Right atrium auricular region (tissue), 2 donors: ENCODE data around the gene SIGMAR1. TPM values are rescaled to one million over a fixed set of nuclear protein-coding genes. Genes with fewer than 3 reads are reported as not detected.
A peak's percentile ranks its signal among the peaks of the same experiment; 100 is the strongest.

Experiments
- DNase-seq: peaks from one replicate; pipeline ENCODE4 v3.0.0-alpha.2; 2019; ENCODE audit warnings: low spot score
- H3K27ac ChIP-seq, 2 donors: fragments of 200-600 bp; sonication (generic); 1 replicate in 1 of 2; 2 replicates in 1 of 2; pipeline ENCODE4 v1.5.1; 2016 to 2019
- H3K27me3 ChIP-seq, 2 donors: fragments of 200-600 bp; sonication (generic); one replicate each; pipeline versions ENCODE4 v1.5.1 to v1.6.0; 2017 to 2019
- H3K36me3 ChIP-seq: fragments of 200-600 bp; sonication (generic); one replicate; pipeline ENCODE4 v1.5.1; 2016
- H3K4me1 ChIP-seq, 2 donors: fragments of 200-600 bp; sonication (generic); one replicate each; pipeline versions ENCODE4 v1.5.1 to v1.6.0; 2017 to 2019
- H3K4me3 ChIP-seq, 2 donors: fragments of 200-600 bp; sonication (generic); 1 replicate in 1 of 2; 2 replicates in 1 of 2; pipeline ENCODE4 v1.5.1; 2017 to 2019; ENCODE audit warnings: mild to moderate bottlenecking in 1 of 2, moderate library complexity in 1 of 2
- H3K9me3 ChIP-seq, 2 donors: fragments of 200-600 bp; sonication (generic); one replicate each; pipeline ENCODE4 v1.5.1; 2019
- total RNA-seq, 2 donors: library from RNA; depleted of rRNA; stranded (reverse); fragments of >200 nt; gene quantifications; one replicate each; pipeline ENCODE4 v1.1.0, GENCODE V29; 2016
- TF ChIP-seq, protein P1 (sequence below), 2 donors: fragments of 200-600 bp; sonication (generic); IDR thresholded peaks; one replicate each; pipeline ENCODE4 v1.5.1; 2019; ENCODE audit warnings: antibody characterized with exemption in 2 of 2

SIGMAR1 gene
- total RNA-seq, 2 donors from 2014 or later, result 52.2 to 70.7 TPM

- Histone ChIP-seq H3K9me3 (no peaks in the 10 kb centered on the region), H3K27me3 (no peaks in the 10 kb centered on the region), H3K36me3 (no peaks in the 10 kb centered on the region), H3K27ac (no peak overlapping the region), H3K4me1 (peaks cover 0 to 12% of the 10 kb centered on the region in 2 donors), H3K4me3 (no peak overlapping the region)
- no peak for DNase-seq
- TF ChIP-seq, protein P1, sequence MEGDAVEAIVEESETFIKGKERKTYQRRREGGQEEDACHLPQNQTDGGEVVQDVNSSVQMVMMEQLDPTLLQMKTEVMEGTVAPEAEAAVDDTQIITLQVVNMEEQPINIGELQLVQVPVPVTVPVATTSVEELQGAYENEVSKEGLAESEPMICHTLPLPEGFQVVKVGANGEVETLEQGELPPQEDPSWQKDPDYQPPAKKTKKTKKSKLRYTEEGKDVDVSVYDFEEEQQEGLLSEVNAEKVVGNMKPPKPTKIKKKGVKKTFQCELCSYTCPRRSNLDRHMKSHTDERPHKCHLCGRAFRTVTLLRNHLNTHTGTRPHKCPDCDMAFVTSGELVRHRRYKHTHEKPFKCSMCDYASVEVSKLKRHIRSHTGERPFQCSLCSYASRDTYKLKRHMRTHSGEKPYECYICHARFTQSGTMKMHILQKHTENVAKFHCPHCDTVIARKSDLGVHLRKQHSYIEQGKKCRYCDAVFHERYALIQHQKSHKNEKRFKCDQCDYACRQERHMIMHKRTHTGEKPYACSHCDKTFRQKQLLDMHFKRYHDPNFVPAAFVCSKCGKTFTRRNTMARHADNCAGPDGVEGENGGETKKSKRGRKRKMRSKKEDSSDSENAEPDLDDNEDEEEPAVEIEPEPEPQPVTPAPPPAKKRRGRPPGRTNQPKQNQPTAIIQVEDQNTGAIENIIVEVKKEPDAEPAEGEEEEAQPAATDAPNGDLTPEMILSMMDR (IDR thresholded peaks at IDR 0.05), result no peak
Measured at GRCh38 chr9:34606190-34606589, 31.4 kb downstream of the SIGMAR1 start.

DNA sequence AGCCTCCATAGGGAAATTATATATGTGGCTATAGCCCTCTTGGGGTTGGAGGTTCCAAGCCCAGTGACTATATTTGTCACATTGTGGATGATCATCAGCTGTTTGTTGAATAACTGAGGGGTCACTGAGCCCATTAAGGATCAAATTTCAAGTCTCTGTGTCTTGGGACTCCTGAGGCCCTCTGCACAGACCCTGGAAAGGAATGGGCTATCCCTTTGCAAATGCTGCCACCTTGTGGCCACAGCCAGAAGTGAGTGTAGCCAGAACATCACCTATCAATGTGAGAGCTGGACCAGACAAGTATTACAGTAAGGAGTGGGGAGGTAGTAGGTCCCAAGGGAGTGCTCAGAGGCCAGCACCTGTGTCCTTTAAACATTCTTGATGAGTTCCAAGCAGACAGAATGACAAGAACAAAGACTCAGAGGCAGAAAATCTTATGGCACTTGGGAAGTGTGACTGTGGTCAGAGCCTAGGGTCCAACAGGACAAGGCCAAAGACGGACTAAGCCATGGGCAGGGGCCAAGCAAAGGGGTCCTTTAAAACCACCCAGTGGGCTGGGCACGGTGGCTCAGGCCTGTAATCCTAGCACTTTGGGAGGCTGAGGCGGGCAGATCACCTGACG, 33.9 kb downstream of the SIGMAR1 start:
- no peak overlapping the region for H3K4me3 ChIP-seq
- H3K4me1 ChIP-seq, result no peaks in the 10 kb centered on the region
- TF ChIP-seq, protein P1 (IDR thresholded peaks at IDR 0.05), result peak; percentile 79 to 91
- H3K36me3 ChIP-seq, result no peaks in the 10 kb centered on the region
- H3K27ac ChIP-seq, result no peak overlapping the region
- H3K9me3 ChIP-seq, result no peaks in the 10 kb centered on the region
- no peaks in the 10 kb centered on the region for H3K27me3 ChIP-seq
- DNase-seq, result peak; percentile 89

DNA sequence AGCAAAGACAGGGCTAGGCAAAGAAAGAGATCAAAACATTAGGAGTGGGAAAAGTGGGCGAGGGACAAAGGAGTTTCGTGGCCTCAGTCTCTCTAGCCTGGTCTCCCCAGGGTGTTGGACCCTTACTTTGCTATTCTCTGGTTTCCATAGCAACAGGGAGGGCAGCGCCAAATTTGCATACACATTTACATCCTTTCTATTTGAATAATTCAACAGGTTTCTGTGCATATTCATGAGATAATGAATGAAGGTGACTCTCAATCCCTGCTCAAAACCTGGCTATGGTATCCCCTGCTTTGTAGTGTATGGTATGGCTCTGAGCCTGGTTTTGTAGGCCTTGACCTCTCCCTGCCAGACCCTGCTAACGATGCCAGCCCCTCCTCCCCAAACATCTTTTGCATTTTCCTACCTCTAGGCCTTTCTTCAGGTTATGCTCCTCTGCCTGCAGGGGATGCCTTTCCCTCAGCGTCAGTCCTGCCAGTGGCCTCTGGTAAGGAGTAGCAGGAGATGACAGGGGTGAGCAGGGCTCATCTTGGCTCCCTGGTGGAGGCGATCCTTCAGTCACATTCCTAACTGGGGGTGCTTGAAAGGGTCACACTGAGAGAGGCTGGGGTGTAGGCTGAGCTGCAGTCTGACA, 35.5 kb downstream of the SIGMAR1 start:
- Histone ChIP-seq H3K27me3 (no peaks in the 10 kb centered on the region), H3K36me3 (no peaks in the 10 kb centered on the region), H3K27ac (no peak overlapping the region)

GRCh38 chr9:34600908-34601307, 36.7 kb downstream of the SIGMAR1 start:
- no peak for DNase-seq
- H3K36me3 ChIP-seq, result no peaks in the 10 kb centered on the region
- H3K4me3 ChIP-seq, result no peak overlapping the region
- H3K27ac ChIP-seq, result no peak overlapping the region
- no peaks in the 10 kb centered on the region for H3K4me1 ChIP-seq
- TF ChIP-seq, protein P1 (IDR thresholded peaks at IDR 0.05), result no peak
- no peaks in the 10 kb centered on the region for H3K9me3 ChIP-seq
- no peaks in the 10 kb centered on the region for H3K27me3 ChIP-seq

More for the DNA sequence above, 35.5 kb downstream of the SIGMAR1 start:
- TF ChIP-seq, protein P1 (IDR thresholded peaks at IDR 0.05), result no peak
- Histone ChIP-seq H3K4me3 (no peak overlapping the region), H3K9me3 (no peaks in the 10 kb centered on the region), H3K4me1 (no peaks in the 10 kb centered on the region)
- no peak for DNase-seq

DNA sequence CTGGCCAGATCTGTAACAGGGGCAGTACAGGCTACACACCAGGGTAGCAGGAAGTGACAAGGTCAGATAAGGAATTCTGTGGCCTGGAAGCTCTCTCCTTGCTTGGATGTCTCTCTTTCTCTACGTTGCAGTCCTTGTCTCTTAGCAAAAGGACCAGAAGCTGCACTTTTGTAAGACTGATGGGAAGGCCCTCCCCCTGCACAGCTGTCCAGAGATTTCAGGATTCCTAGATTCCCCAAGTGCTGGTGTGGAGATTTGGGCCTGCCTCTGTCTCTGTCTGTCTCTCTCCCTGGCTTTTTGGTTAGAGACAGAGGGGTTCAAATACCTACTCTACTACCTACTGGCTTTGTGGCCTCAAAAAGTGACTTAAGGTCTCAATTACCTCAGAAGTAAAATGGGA, 38.0 kb downstream of the SIGMAR1 start:
- no peak for DNase-seq
- no peaks in the 10 kb centered on the region for H3K4me1 ChIP-seq
- H3K9me3 ChIP-seq, result no peaks in the 10 kb centered on the region
- no peaks in the 10 kb centered on the region for H3K36me3 ChIP-seq
- H3K27ac ChIP-seq, result no peak overlapping the region
- H3K4me3 ChIP-seq, result no peak overlapping the region
- TF ChIP-seq, protein P1 (IDR thresholded peaks at IDR 0.05), result no peak
- H3K27me3 ChIP-seq, result no peaks in the 10 kb centered on the region
